Muscle layer of colon (tissue), 2 donors: ENCODE results near the gene LRRC2.
"Not testable (repeated sequence)": the region's sequence is repeated elsewhere in the genome, so short reads cannot be mapped to it uniquely, and the experiment has no call there.

ENCODE experiments used
- H3K27ac ChIP-seq: one replicate; pipeline ENCODE4 v1.7.0; 2013; ENCODE audit warnings: low read depth, mild to moderate bottlenecking, low read length, moderate library complexity
- H3K27me3 ChIP-seq, 2 donors: one replicate each; pipeline ENCODE4 v1.7.0; 2013; ENCODE audit warnings: low read length in 2 of 2, mild to moderate bottlenecking in 2 of 2; ENCODE audit not compliant: insufficient read depth in 2 of 2, control insufficient read depth in 1 of 2
- H3K36me3 ChIP-seq: one replicate; pipeline ENCODE4 v1.7.0; 2013; ENCODE audit warnings: mild to moderate bottlenecking, low read length; ENCODE audit not compliant: insufficient read depth
- H3K4me1 ChIP-seq: one replicate; pipeline ENCODE4 v1.7.0; 2013; ENCODE audit warnings: mild to moderate bottlenecking, low read length; ENCODE audit not compliant: insufficient read depth
- H3K4me3 ChIP-seq, 2 donors: one replicate each; pipeline ENCODE4 v1.7.0; 2013; ENCODE audit warnings: low read length in 2 of 2, low read depth in 1 of 2, mild to moderate bottlenecking in 1 of 2, moderate library complexity in 1 of 2
- H3K9ac ChIP-seq: one replicate; pipeline ENCODE4 v1.7.0; 2013; ENCODE audit warnings: low read length
- H3K9me3 ChIP-seq: one replicate; pipeline ENCODE4 v1.7.0; 2013; ENCODE audit warnings: mild to moderate bottlenecking, low read length
- donor health status: abdominal sarcoma.
- donor health status: Adenocarcinoma of cecum.

LRRC2 gene

DNA sequence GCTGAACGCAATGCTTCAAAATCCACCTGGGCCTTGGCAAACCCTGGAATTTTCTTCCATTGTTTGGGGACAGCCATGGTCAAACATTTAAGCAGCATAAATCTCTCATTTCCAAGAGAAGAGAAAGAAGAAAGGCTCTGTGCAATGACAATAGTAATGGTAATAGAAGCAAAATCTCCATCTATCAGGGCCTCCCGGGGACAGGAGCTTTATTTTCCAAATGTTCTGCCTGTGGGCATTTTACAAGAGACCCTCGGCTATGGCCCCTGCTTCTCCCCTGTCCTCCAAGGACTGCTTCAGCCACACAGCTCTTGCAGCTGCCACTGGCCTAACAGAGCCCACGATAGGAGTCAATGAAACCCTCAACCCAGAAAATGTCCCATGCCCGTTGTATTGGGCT is 33.5 kb upstream of the LRRC2 start:
- Histone ChIP-seq H3K9ac (no peak overlapping the region), H3K27me3 (no peaks in the 10 kb centered on the region), H3K27ac (no peak overlapping the region), H3K4me3 (no peak overlapping the region), H3K36me3 (no peaks in the 10 kb centered on the region), H3K4me1 (no peaks in the 10 kb centered on the region), H3K9me3 (no peaks in the 10 kb centered on the region)

DNA sequence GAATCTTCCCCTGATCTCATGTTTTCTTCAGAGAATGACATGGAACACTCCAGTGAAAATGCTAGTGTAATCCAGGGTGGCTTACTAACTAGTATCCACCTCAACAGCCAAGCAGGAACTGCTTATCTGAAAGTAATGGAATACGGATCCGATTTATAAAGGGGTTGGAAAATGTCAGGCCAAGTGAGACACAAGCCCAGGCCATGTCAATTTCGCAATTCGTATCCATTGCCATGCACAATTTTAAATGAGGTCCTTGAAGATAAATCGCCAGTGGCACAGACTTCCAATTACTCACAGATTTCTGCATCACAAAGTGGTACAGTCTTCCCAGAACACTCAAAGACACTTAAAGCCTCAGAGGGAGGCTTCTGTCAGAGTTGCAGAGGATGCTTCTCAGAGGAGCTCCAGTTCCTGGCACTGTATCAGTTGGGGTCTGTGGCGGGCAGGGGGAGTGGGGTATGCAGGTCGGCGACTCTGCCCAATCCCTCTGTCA is 29.8 kb upstream of the LRRC2 start:
- Histone ChIP-seq H3K27me3 (no peaks in the 10 kb centered on the region), H3K27ac (no peak overlapping the region), H3K9me3 (no peaks in the 10 kb centered on the region), H3K36me3 (no peaks in the 10 kb centered on the region), H3K4me3 (no peak overlapping the region), H3K9ac (no peak overlapping the region), H3K4me1 (no peaks in the 10 kb centered on the region)

DNA sequence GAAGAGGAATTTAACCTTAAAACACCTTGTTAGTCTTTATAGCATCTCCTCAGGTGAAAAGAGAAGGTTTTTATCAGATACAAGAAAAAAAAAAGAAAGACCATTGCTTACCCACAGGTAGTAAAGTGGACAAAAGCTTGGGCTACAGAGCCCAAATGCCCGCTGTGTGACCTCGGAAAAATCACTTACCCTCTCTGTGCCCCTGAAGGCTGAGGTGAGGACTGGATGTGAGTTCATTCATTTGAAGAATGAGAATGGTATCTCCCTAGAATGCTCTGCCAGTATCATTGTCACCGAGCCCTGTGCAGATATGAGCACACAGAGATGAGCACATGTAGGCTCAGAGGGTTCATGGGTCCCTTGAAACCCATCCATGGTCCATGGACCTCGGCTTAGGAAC is 28.6 kb upstream of the LRRC2 start:
- H3K9ac ChIP-seq: no peak overlapping the region
- no peak overlapping the region for H3K4me3 ChIP-seq
- H3K27me3 ChIP-seq: no peaks in the 10 kb centered on the region
- H3K27ac ChIP-seq: no peak overlapping the region
- H3K9me3 ChIP-seq: no peaks in the 10 kb centered on the region
- no peaks in the 10 kb centered on the region for H3K36me3 ChIP-seq
- no peaks in the 10 kb centered on the region for H3K4me1 ChIP-seq

DNA sequence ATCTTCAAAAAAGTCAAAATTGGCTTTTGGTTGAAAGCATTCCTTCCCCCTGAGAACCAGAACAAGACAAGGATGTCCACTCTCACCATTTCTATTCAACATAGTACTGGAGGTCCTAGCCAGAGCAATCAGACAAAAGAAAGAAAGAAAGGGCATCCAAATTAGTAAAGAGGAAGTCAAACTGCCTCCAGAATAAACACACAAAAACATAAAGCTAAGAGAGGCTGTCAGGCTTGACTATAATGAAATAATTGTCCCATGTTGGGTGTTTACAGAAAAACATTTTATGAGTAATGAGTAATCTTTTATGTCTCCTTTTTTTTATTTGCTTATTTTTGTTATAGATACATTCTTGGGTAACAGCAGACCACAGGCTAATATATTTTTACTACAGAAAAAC is 27.9 kb upstream of the LRRC2 start:
- Histone ChIP-seq H3K27me3 (no peaks in the 10 kb centered on the region), H3K27ac (no peak overlapping the region), H3K4me1 (no peaks in the 10 kb centered on the region), H3K4me3 (no peak overlapping the region), H3K9me3 (no peaks in the 10 kb centered on the region), H3K36me3 (no peaks in the 10 kb centered on the region), H3K9ac (no peak overlapping the region)

DNA sequence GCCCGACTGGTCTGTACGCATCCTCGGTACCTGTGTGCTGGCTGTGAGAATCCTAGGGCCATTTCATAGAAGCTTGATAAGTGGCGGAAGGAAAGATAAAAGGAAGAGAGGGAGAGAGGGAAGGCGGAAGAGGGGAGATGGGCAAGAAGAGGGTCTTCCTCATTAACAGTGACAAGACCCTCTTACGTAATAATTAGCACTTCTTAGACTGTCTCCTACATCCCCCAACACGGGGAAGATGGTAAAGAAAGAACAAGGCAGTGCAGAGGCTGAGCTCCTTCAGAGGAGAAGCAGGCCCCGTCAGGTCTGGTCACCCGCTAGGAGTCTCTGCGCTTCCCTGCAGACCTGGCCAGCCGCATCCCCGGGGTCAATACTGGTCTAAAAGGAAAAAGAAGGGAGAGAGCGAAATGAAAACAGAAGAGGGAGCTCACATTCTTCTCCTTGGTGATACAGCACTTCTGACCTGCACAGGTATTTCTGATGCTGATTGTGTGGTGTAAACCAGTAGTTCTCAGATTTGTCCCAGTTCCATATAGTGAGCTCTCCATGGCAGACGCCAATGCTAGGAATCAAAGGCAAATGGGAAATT is 27.3 kb upstream of the LRRC2 start:
- no peaks in the 10 kb centered on the region for H3K9me3 ChIP-seq
- H3K36me3 ChIP-seq: no peaks in the 10 kb centered on the region
- no peaks in the 10 kb centered on the region for H3K4me1 ChIP-seq
- no peak overlapping the region for H3K4me3 ChIP-seq
- no peaks in the 10 kb centered on the region for H3K27me3 ChIP-seq
- no peak overlapping the region for H3K27ac ChIP-seq
- H3K9ac ChIP-seq: no peak overlapping the region

DNA sequence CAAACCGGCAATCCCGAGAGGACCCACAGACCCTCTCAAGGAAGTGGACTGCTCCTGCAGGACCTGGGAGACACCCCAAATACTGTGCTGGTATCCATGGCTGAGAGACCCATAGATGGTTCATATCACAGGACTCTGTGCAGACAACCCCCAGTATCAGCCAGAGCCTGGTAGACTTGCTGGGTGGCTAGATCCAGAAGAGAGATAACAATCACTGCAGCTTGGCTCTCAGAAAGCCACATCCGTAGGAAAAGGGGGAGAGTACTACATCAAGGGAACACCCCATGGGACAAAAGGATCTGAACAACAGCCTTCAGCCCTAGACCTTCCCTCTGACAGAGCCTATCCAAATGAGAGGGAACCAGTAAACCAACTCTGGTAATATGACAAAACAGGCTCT is 21.2 kb upstream of the LRRC2 start:
- not testable (repeated sequence) for H3K27me3 ChIP-seq, H3K4me1 ChIP-seq

DNA sequence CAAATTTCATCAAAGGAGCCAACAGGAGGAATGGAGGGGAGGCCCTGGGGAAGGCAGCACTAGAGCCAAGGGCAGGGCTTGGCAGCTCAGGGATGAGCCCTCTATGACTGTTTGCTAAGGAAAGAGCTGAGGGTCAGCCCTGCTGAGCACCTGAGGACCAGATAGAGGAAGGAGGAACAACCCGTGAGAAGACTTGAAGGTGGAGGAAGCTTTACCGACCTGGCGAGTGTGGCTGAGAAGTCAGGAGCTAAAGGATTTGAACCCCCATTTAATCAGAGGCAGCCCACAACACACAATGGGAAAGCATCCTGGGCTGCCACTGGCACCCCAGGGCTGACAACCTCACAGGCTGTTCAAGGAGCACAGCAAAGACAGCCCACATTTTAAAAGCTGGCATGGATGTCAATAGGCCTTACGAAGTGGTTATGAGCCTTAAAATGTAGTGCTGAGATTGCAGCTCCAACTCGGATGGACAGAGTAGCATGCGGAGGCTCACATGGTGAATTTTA is 20.7 kb upstream of the LRRC2 start:
- H3K9me3 ChIP-seq: no peaks in the 10 kb centered on the region
- no peaks in the 10 kb centered on the region for H3K27me3 ChIP-seq
- no peak overlapping the region for H3K27ac ChIP-seq
- H3K36me3 ChIP-seq: no peaks in the 10 kb centered on the region
- H3K4me3 ChIP-seq: no peak overlapping the region
- no peaks in the 10 kb centered on the region for H3K4me1 ChIP-seq
- no peak overlapping the region for H3K9ac ChIP-seq

More for the DNA sequence above, 21.2 kb upstream of the LRRC2 start:
- not testable (repeated sequence) for H3K27ac ChIP-seq, H3K4me3 ChIP-seq, H3K9me3 ChIP-seq, H3K9ac ChIP-seq, H3K36me3 ChIP-seq

DNA sequence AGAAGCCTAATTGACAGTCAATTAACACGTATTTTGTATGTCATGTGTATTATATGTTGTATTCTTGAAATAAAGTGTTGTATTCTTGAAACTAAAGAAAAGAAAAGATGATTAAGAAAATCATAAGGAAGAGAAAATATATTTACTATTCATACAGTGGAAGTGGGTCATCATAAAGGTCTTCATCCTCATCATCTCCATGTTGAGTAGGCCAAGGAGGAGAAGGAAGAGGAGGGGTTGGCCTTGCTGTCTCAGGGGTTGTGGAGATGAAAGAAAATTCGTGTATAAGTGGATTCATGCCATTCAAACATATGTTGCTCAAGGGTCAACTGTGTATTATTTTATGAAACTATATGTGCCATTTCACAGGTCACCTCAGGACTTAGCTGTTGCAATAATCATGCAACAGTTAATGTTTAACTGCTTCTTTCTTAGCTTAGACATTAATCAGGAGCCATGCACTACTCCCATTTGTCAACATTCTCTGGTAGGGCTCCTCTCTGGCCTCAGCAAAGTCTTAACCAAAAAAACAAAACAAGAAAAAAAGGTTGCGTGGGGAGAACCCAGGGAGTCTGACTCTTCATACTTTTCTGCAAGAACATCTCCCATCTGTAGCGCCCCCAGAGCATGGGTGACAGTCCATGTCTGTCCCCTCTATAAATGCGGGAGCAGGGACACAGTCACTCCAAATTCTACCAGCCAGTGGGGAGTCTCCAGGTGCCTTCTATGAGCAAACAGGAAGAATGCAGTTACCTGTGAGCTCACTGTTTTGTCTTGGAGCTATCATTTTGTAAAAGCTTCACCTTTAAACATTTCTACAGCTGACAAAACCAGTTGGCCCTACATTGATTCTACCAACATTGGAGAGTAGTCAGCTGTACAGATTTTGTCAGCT is 19.9 kb upstream of the LRRC2 start:
- Histone ChIP-seq H3K27me3 (no peaks in the 10 kb centered on the region), H3K27ac (no peak overlapping the region), H3K9ac (no peak overlapping the region), H3K36me3 (no peaks in the 10 kb centered on the region), H3K4me1 (no peaks in the 10 kb centered on the region), H3K4me3 (no peak overlapping the region), H3K9me3 (no peaks in the 10 kb centered on the region)

DNA sequence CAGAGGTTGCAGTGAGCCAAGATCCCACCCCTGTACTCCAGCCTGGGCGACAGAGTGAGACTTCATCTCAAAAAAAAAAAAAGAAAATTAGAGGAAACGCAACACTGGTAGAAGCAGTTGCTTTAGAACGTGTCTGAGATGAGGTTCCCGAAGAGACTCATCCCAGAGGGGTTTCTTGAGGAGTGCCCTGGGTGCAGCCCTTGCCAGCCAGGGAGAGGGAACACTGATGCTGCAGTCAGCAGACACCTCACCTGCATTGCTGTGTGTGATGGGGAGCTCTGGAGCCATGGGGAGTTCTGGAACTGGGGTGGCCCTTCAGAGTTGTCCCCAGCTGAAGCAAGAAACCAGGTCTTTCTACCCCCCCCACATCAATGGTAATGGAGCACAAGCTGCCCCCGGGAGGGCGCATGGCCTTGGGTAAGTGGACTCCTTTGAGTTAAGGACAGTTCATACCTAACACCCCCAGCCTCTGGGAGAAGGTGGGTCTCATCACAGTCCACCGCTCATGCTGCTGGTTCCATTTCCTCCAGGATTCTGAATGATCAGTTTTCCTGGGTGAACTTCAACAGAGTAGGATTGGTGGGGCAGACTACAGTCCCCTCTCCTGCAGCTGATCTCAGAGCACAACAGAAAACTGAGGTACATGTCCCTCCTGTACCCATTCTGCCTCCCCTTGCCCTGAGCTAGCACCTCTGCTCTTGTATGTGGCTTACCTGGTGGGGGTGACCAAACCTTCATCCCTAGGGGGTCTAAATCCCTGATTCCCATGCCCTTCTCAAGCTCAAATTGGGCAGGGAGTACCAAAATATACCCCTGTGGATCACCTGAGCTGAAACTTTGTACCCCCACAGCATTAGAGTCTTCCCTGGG is 18.7 kb upstream of the LRRC2 start:
- Histone ChIP-seq H3K9me3 (no peaks in the 10 kb centered on the region), H3K27me3 (no peaks in the 10 kb centered on the region), H3K4me3 (no peak overlapping the region), H3K9ac (no peak overlapping the region), H3K4me1 (no peaks in the 10 kb centered on the region), H3K36me3 (no peaks in the 10 kb centered on the region), H3K27ac (no peak overlapping the region)

DNA sequence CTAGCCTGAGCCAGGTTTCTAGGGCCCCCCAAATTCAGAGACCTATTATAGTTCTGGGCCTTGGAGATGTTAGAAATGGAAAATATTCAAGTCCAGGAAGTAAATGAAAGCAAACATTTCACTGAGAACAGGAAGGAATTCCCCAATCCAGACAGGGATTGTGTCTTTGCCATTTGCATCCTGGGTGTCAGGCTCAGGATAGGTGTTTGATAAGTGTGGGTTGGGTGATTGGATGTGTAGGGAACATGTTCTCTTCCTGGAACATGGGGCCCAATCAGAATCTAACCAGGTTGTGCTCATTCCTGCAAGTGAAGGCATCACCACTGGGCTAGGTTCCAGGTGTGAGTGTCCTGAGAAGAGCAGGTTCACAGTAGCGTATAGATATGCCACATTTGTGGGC is 14.6 kb upstream of the LRRC2 start:
- Histone ChIP-seq H3K36me3 (no peaks in the 10 kb centered on the region), H3K27ac (no peak overlapping the region), H3K9ac (no peak overlapping the region), H3K27me3 (peaks cover 3 to 15% of the 10 kb centered on the region in 2 donors), H3K9me3 (no peaks in the 10 kb centered on the region), H3K4me3 (no peak overlapping the region), H3K4me1 (no peaks in the 10 kb centered on the region)

DNA sequence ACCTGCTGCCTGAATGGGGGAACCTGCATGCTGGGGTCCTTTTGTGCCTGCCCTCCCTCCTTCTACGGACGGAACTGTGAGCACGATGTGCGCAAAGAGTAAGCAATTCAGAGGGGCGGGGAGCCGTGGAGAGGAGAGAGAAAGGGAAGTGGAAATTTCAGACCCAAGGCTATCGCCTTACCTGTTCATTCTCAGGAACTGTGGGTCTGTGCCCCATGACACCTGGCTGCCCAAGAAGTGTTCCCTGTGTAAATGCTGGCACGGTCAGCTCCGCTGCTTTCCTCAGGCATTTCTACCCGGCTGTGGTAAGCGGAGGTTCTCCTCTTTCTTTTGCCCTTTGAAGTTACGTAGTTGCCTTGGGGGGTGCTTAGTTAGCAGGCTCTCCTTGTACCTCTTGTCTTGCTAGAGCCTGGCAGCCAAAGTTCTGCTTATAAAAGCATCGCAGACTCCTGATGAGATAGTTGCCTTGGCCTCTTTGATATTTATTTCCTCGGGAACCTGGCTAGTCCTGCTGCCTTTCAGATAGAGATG is 13.7 kb upstream of the LRRC2 start:
- H3K27me3 ChIP-seq: peaks cover 9 to 24% of the 10 kb centered on the region in 2 donors
- no peak overlapping the region for H3K27ac ChIP-seq
- no peaks in the 10 kb centered on the region for H3K36me3 ChIP-seq
- no peak overlapping the region for H3K9ac ChIP-seq
- no peaks in the 10 kb centered on the region for H3K9me3 ChIP-seq
- H3K4me3 ChIP-seq: no peak overlapping the region
- no peaks in the 10 kb centered on the region for H3K4me1 ChIP-seq
